ENCODE results near the gene ABCB6. TPM values are rescaled to one million over a fixed set of nuclear protein-coding genes. Genes with fewer than 3 reads are reported as not detected.

Gene ABCB6
- total RNA-seq, 4 donors from 2014 or later, result 22.7 to 43.2 (median 36.1) TPM

DNA sequence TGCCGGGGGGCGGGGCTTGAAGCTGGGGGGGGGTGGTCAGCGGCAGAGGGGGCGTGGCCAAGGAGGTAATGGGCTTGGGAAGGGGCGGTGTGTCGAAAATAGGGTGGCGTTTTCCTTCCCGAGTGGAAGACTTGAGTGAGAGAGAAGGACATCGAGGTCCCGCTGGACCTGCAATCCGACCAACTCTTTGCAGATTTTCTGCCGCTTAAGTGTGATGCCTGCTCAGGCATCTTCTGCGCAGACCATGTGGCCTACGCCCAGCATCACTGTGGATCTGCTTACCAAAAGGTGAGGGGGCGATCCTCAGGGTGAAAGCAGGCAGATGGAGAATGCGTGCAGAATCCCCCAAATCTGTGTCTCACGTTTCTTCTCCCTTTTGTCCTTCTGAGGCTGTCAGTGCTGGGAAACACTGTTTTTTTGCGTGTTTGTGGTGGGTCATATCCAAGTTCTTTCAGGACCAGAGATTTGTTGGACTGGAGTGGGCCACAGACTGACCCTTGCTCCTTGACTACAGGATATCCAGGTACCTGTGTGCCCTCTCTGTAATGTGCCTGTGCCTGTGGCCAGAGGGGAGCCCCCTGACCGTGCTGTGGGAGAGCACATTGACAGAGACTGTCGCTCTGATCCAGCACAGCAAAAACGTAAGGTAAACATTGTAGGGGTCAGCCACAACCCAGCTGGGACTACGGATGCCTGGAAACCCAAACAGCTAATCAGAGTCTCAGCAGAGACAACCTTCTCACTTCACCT, 11.4 kb downstream of the ABCB6 start:
- H3K9me3 ChIP-seq, result no peaks in the 10 kb centered on the region
- H3K4me3 ChIP-seq, result peak overlapping the region; percentile 68 to 82 (median 76)
- H3K27ac ChIP-seq, result peak overlapping the region; percentile 97 to 99 (median 98)
- DNase-seq (ENCODE audit: low spot score in 2 of 2), result peak in 1 of 2 donors; percentile 78
- TF ChIP-seq, protein P1, sequence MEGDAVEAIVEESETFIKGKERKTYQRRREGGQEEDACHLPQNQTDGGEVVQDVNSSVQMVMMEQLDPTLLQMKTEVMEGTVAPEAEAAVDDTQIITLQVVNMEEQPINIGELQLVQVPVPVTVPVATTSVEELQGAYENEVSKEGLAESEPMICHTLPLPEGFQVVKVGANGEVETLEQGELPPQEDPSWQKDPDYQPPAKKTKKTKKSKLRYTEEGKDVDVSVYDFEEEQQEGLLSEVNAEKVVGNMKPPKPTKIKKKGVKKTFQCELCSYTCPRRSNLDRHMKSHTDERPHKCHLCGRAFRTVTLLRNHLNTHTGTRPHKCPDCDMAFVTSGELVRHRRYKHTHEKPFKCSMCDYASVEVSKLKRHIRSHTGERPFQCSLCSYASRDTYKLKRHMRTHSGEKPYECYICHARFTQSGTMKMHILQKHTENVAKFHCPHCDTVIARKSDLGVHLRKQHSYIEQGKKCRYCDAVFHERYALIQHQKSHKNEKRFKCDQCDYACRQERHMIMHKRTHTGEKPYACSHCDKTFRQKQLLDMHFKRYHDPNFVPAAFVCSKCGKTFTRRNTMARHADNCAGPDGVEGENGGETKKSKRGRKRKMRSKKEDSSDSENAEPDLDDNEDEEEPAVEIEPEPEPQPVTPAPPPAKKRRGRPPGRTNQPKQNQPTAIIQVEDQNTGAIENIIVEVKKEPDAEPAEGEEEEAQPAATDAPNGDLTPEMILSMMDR (IDR thresholded peaks at IDR 0.05), result no peak
- no peak for TF ChIP-seq POLR2A (IDR thresholded peaks at IDR 0.05)
- no peak for TF ChIP-seq EP300 (IDR thresholded peaks at IDR 0.05)
- peaks cover 0 to 23% (median 12%) of the 10 kb centered on the region in 4 donors for H3K4me1 ChIP-seq
- H3K27me3 ChIP-seq, result no peaks in the 10 kb centered on the region
- H3K36me3 ChIP-seq, result peaks cover 0 to 43% (median 9%) of the 10 kb centered on the region in 3 donors
- WGBS, 2 donors, result 15 to 18% methylated on average over 19 to 22 of the region's 22 CpGs

DNA sequence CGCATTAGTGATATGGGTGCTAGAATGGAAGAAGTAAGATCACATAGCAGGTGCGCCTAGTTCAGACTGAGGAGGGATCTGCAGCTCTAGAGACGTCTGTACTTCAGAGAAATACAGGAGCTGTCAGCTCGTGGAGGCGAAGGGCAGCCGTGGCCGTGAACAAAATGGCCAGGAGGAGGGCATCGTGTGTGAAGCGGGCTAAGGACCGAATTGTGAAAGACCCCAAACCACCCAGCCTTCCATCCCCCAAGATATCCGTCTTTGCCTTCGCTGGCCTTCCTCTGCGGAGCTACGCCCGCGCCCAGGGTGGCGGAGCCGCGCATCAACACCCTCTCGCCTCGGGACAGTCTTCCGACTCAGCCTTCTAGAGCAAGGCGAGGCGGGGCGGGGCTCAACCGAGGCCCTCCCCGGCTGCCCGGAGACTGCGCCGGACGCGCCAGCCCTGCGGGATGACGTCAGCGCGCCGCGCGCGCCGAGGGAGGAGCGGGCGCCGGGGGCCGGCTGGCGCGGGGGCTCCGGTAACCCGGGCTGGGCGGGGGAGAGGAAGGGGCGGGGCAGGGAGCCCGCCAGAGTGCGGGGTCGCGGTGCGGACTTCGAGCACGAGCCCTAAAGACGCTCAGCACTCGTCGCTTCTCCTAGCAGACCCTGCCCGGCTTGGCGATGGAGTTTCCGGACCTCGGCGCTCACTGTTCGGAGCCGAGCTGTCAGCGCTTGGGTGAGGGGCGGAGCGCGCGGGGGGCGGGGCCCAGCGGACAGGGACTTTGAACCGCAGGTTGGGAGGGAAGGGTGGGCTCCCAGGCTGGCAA, 12.2 kb downstream of the ABCB6 start, which contains the start of gene ZFAND2B:
ZFAND2B (plus strand) TSS at position 455 of the 806 bp plus-strand sequence; CDS start at position 661, 206 bp downstream.
- peak; percentile 90 to 93 for DNase-seq (ENCODE audit: low spot score in 2 of 2)
- H3K27me3 ChIP-seq, result no peaks in the 10 kb centered on the region
- peaks cover 0 to 37% (median 9%) of the 10 kb centered on the region in 3 donors for H3K36me3 ChIP-seq
- peaks cover 0 to 23% (median 12%) of the 10 kb centered on the region in 4 donors for H3K4me1 ChIP-seq
- peak; percentile 95 to 99 for TF ChIP-seq POLR2A (IDR thresholded peaks at IDR 0.05)
- TF ChIP-seq EP300 (IDR thresholded peaks at IDR 0.05), result peak in 1 of 2 donors; percentile 99
- TF ChIP-seq, protein P1 (IDR thresholded peaks at IDR 0.05), result peak in 2 of 5 experiments; percentile 65 to 68
- peak within 1 kb of the TSS; percentile 68 to 82 (median 76) for H3K4me3 ChIP-seq
- no peaks in the 10 kb centered on the region for H3K9me3 ChIP-seq
- H3K27ac ChIP-seq, result peak within 1 kb of the TSS; percentile 97 to 99 (median 98)
- 1 to 2% methylated on average over 25 to 40 of the region's 76 CpGs for WGBS, 2 donors

DNA sequence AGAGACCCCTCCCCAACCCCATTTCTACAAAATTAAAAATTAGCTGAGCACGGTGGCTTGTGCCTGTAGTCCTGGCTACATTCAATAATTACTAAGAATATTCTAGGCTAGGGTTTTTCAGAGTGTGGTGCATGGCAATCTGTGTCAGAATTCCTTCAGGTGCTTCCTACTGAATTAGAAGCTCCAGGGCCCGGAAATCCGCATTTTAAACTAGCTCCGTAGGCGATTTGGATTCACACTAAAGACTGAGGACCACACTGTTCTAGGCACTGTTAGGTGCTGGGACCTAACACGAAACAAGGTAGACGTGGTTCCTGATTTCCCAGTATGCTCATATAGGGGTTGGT, 12.8 kb downstream of the ABCB6 start:
- no peak for DNase-seq (ENCODE audit: low spot score in 2 of 2)
- WGBS, 2 donors, result 18 to 28% methylated on average over 7 of the region's 7 CpGs
- Histone ChIP-seq H3K9me3 (no peaks in the 10 kb centered on the region), H3K27me3 (no peaks in the 10 kb centered on the region), H3K27ac (peak overlapping the region; percentile 97 to 99 (median 98)), H3K4me1 (peaks cover 0 to 23% (median 12%) of the 10 kb centered on the region in 4 donors), H3K4me3 (peak overlapping the region; percentile 68 to 82 (median 76)), H3K36me3 (peaks cover 0 to 31% (median 9%) of the 10 kb centered on the region in 3 donors)
- TF ChIP-seq EP300 (IDR thresholded peaks at IDR 0.05) (no peak), POLR2A (IDR thresholded peaks at IDR 0.05) (no peak)
- TF ChIP-seq, protein P1 (IDR thresholded peaks at IDR 0.05), result no peak

DNA sequence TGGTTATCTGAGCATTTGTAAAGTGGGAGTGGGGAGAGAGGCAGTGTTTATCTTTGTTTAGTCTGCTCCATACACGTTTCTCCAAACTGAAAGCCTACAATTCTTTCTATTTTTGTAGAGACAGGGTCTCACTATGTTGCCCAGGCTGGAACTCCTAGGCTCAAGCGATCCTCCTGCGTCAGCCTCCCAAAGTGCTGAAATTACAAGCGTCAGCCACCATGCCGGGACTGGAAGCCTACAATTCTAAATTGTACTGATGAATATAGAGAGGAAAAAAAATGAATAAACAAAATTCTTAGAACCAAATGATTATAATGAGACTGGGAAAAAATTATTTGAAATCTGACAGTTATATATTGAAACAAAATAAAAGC, 13.6 kb downstream of the ABCB6 start:
- TF ChIP-seq EP300 (IDR thresholded peaks at IDR 0.05) (no peak), POLR2A (IDR thresholded peaks at IDR 0.05) (no peak)
- TF ChIP-seq, protein P1 (IDR thresholded peaks at IDR 0.05), result no peak
- no peak overlapping the region for H3K4me3 ChIP-seq
- no peak for DNase-seq (ENCODE audit: low spot score in 2 of 2)
- peaks cover 0 to 23% (median 9%) of the 10 kb centered on the region in 3 donors for H3K36me3 ChIP-seq
- H3K4me1 ChIP-seq, result peaks cover 0 to 27% (median 12%) of the 10 kb centered on the region in 4 donors
- H3K9me3 ChIP-seq, result no peaks in the 10 kb centered on the region
- WGBS, 2 donors, result 82 to 85% methylated on average over 5 of the region's 5 CpGs
- no peak overlapping the region for H3K27ac ChIP-seq
- no peaks in the 10 kb centered on the region for H3K27me3 ChIP-seq

Measured in tibial nerve (tissue), 4 donors.